Astrocyte of the cerebellum (primary cell): ENCODE data around the gene OLFML1.

Experiments used
- DNase-seq: peaks from one replicate; pipeline ENCODE4 v3.0.0-alpha.2; 2011; ENCODE audit warnings: low read depth
- H3K4me3 ChIP-seq: 2 replicates; pipeline ENCODE4 v1.5.1; 2011; ENCODE audit warnings: mild to moderate bottlenecking, low read depth, low read length, moderate library complexity
- in situ Hi-C: cut with HindIII; loops from 2 replicates; pipeline ENCODE4 v1.10.0; 2017; ENCODE audit warnings: low sequenced_read_pairs
- TF ChIP-seq, protein P1 (sequence below): IDR thresholded peaks from 2 replicates; pipeline ENCODE4 v1.5.1; 2012; ENCODE audit warnings: low read length, low read depth, moderate library complexity, mild to moderate bottlenecking; ENCODE audit errors: missing control alignments

Gene OLFML1

DNA sequence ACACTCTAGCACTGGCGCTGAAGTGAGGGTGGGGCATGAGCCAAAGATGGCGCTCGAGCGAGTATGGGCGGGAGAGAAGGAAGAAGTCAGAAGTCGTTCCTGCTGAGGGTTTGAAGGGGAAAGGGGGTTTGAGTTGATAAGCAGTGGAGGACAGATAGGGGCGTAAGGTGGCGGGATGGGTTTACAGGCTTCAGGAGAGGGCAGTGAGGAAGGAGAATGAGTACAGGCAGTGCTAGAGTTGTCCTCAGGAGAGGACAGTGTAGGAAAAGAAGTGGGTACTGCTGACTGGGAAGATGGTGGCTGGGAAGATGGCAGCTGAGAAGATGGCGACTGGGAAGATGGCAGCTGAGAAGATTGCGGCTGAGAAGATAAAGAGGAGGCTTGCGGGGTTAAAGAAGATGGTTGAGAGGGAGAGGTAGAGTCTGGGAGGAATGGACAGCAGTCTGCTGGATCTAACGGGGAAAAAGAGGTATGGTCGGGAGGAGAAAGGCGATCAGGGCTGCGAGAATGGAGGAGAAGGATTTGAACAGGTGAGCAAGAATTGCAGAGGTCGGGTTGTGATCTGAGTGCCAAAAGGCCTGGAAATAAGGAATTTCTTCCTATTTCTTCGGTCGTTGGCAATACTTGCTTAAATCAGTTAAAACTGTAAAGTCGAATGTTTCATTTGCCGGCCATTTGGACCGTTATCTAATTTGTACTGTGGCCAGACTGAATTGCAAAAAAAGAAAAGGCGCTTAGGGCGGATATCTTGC, 33.7 kb downstream of the OLFML1 start:
- TF ChIP-seq, protein P1, sequence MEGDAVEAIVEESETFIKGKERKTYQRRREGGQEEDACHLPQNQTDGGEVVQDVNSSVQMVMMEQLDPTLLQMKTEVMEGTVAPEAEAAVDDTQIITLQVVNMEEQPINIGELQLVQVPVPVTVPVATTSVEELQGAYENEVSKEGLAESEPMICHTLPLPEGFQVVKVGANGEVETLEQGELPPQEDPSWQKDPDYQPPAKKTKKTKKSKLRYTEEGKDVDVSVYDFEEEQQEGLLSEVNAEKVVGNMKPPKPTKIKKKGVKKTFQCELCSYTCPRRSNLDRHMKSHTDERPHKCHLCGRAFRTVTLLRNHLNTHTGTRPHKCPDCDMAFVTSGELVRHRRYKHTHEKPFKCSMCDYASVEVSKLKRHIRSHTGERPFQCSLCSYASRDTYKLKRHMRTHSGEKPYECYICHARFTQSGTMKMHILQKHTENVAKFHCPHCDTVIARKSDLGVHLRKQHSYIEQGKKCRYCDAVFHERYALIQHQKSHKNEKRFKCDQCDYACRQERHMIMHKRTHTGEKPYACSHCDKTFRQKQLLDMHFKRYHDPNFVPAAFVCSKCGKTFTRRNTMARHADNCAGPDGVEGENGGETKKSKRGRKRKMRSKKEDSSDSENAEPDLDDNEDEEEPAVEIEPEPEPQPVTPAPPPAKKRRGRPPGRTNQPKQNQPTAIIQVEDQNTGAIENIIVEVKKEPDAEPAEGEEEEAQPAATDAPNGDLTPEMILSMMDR, result no peak
- no peak for DNase-seq
- in situ Hi-C loops, result no loop called here
- no peak overlapping the region for H3K4me3 ChIP-seq

DNA sequence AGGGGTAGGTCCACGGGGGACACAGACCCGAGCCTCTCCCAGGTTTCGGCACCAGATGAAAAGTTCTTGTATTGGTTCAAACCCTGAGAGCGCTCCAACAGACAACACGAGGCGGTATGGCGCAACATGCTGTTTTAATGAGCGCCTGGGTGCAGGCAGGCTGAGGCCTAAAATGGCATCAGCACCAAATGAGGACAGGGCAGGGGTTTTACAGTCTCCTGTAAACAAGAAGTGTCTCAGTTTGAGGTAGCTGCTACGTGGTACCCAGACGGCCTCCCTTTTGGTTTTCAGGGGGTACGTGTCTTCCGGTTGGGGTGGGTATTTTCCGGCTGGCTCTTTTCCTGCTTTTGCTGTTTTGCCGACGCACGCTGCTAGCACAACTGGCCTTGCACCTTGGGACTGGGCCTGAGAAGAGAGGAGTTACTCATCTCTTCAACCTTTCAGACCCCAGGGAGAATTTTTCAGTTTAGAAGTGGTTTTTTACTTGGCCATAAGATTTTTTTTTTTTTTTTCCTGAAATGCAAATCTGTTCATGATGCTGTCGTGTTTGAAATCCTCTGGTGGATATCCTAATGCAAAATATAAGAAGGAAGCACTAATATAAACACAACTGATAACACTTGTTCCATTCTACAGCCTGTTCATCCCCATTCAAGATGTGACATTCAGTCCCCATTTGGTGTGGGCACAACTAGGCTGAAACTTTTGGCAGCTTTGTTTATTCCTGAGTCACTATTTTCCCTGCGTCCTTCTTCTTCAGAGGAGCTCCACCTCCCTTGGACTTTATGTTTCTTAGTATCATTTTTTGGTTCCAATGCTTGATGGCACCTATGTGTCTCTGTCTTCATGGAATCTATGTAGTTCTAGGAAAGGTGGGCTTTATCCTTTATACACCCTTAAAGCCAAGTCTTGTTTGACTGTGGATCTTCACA, 35.0 kb downstream of the OLFML1 start:
- H3K4me3 ChIP-seq, result no peak overlapping the region
- in situ Hi-C loops, result no loop called here
- TF ChIP-seq, protein P1, result no peak
- no peak for DNase-seq

DNA sequence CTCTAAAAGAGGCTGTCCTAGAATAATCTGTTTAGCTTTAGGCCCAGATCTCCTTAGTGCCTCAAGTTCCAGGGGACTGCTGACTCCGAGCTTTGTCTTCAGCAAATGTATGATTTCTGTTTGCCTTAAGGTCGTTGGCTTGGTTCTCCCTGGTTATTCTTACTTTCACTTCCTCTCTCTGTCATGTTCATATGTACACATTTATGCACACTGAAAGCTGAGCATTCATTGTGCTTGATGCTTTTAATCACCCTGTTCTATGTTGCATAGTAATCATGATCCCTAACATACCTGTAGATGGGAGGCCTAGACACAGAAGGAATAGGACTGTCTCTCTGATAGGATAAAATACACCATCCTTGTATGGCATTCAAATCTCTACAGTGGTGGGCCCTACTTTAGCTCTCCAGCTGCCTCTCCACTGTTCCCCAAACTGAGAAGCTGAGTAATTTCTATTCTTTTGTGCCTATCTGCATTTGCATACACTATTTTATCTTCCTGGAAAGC, 35.7 kb downstream of the OLFML1 start:
- DNase-seq, result no peak
- in situ Hi-C loops, result no loop called here
- TF ChIP-seq, protein P1, result no peak
- no peak overlapping the region for H3K4me3 ChIP-seq

DNA sequence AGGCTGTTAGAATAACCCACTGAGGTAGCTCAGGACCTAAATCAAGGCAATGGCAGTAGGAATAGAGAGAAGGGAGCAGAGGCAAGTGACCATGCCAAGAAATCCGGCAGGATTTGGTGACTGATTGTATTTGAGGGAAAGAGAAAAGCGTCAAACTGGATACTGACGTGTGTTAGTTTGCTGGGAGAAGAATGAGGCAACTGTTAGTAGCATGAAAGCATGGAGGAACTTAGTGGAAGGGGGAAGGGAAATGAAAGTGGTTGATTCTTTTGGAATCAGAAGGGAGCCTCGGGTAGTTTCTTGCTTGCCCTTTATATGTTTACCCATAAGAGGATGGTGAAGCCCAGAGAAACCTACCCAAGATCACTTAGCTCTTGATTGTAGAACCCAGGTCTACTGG, 36.8 kb downstream of the OLFML1 start:
- TF ChIP-seq, protein P1, result no peak
- DNase-seq, result no peak
- in situ Hi-C loops, result no loop called here
- H3K4me3 ChIP-seq, result no peak overlapping the region

DNA sequence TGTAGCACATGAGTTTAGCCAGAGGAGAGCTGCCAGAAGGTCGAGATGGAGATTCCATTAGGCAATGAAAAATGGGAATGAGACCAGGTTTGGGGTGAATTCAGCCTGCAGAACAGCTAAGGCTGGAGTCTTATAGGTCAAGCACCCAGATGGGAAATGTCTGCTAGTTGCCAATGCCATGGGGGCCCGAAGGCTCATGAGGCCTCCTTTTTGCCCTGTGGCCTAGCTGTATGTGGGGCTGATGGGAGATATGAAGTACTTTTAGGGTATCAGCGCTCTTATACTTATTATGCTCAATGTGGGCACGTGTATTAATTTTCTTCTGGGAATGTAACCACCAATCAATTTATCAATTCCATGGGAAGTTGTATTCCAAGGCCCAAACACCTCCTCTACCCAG, 37.2 kb downstream of the OLFML1 start:
- in situ Hi-C loops, result no loop called here

More for the DNA sequence above, 37.2 kb downstream of the OLFML1 start:
- TF ChIP-seq, protein P1, result no peak
- DNase-seq, result no peak
- no peak overlapping the region for H3K4me3 ChIP-seq
